ENCODE results near the gene VTA1.

DNA sequence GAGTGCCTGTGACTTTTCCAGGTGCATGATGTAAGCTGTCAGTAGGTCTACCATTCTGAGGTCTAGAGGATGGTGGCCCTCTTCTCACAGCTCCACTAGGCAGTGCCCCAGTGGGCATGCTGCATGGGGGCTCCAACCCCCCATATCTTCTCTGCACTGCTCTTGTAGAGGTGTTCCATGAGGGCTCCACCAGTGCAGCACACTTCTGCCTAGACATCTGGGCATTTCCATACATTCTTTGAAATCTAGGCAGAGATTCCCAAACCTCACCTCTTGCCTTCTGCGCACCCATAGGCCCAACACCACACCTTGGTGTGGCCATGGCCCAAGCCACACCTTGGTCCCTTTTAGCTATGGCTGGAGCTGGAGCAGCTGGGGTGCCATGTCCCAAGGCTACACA is 66.3 kb downstream of the VTA1 start:
- TF ChIP-seq EP300 (IDR thresholded peaks at IDR 0.05; ENCODE audit: borderline replicate concordance in 1 of 2, low read depth in 1 of 2, low read length in 1 of 2) (no peak), RFX5 (IDR thresholded peaks at IDR 0.05; ENCODE audit: low read length) (no peak)
